Right lobe of liver (tissue), 5 donors: ENCODE data around the gene SYTL4. TPM values are rescaled to one million over a fixed set of nuclear protein-coding genes. Genes with fewer than 3 reads are reported as not detected.

ENCODE experiments used
- total RNA-seq, 6 experiments: library from RNA; depleted of rRNA in 2 of 6; stranded (reverse); fragments of >200 nt in 2 of 6; fragmentation: NEBNext Ultra II Directional in 3 of 6; extraction: Animal tissue kit (Norgen Biotek cat#: 25700) in 3 of 6; gene quantifications; one replicate each; pipeline versions ENCODE4 v1.1.0 to v1.2.4, GENCODE V29; 2016 to 2023
- donor health status: DM: no; HTN: no; CAD: no.
- donor health status: DM: no; HTN: no; CAD: no.
- donor health status: DM: no; HTN: yes; CAD: no.
- donor health status: DM: no; HTN: yes; CAD: no.

SYTL4 gene
- total RNA-seq, 6 experiments from 2014 or later, result 7.0 to 24.0 (median 15.2) TPM

Other genes starting within 250 kb of the SYTL4 start
- not detected for gene TNMD, start 147.2 kb downstream of the SYTL4 start, total RNA-seq
- gene TSPAN6, start 95.3 kb downstream of the SYTL4 start, total RNA-seq, result 10 to 100 TPM; 35.6 to 50.2 (median 41.0) TPM
- 10 to 100 TPM in 1 of 6 experiments, 1 to 10 TPM in 5; 3.1 to 13.7 (median 3.7) TPM for gene SRPX2, start 87.9 kb downstream of the SYTL4 start, total RNA-seq
- gene CSTF2, start 88.3 kb upstream of the SYTL4 start, total RNA-seq, result 10 to 100 TPM in 1 of 6 experiments, 1 to 10 TPM in 5; 5.1 to 10.3 (median 5.5) TPM
- not detected for gene NOX1, start 142.2 kb upstream of the SYTL4 start, total RNA-seq
- under 1 TPM in 3 of 6 experiments, not detected in 3; 0.07 to 0.18 (median 0.15) TPM for gene XKRX, start 196.8 kb upstream of the SYTL4 start, total RNA-seq
- not detected for gene ARL13A, start 237.6 kb upstream of the SYTL4 start, total RNA-seq